PC-3 (cell line): ENCODE measurements around the gene ANKRD11. TPM values are rescaled to one million over a fixed set of nuclear protein-coding genes. Genes with fewer than 3 reads are reported as not detected.

ENCODE experiments used
- ATAC-seq: fragments of 200-7000 bp; cut with Tn5 transposase; 2 replicates; pipeline ENCODE4 v1.9.1; 2020; ENCODE audit warnings: mild to moderate bottlenecking, moderate library complexity
- BruUV-seq: library from RNA; stranded (reverse); fragments of 400-500 nt; replicated peaks from 2 replicates; lab custom pipeline; 2021; lab: Mats Ljungman, UMichigan
- CTCF ChIA-PET: fragments of 300-600 bp; sonication (Branson Sonifier 250); formaldehyde crosslinking; loops from one replicate; lab custom pipeline; 2022; ENCODE audit warnings: antibody characterized with exemption; lab: Charles Lee
- POLR2A ChIA-PET: fragments of 300-600 bp; sonication (Branson Sonifier 250); formaldehyde crosslinking; loops from one replicate; lab custom pipeline; 2022; ENCODE audit warnings: antibody characterized with exemption; ENCODE audit not compliant: unreplicated experiment; lab: Charles Lee
- DNase-seq: peaks from one replicate; pipeline ENCODE4 v3.0.0-alpha.2; 2015
- H2AFZ ChIP-seq: fragments of 300-600 bp; sonication (generic); 2 replicates; pipeline ENCODE4 v1.6.0; 2016; ENCODE audit warnings: antibody characterized with exemption, low read length
- H3F3A ChIP-seq: fragments of 300-600 bp; sonication (generic); one replicate; pipeline ENCODE4 v1.6.0; 2017; ENCODE audit warnings: antibody characterized with exemption, low read length, control low read depth, mild to moderate bottlenecking; ENCODE audit not compliant: unreplicated experiment
- H3K27ac ChIP-seq: fragments of 300-600 bp; sonication (generic); 2 replicates; pipeline ENCODE4 v1.5.1; 2016; ENCODE audit warnings: mild to moderate bottlenecking, low read length
- H3K27me3 ChIP-seq: fragments of 300-600 bp; sonication (generic); 2 replicates; pipeline ENCODE4 v1.6.1; 2016; ENCODE audit warnings: low read length, mixed read lengths
- H3K36me3 ChIP-seq: fragments of 300-600 bp; sonication (generic); 2 replicates; pipeline ENCODE4 v1.6.1; 2016; ENCODE audit warnings: low read depth, mixed run types, low read length, mixed read lengths
- H3K4me1 ChIP-seq: fragments of 300-600 bp; sonication (generic); 2 replicates; pipeline ENCODE4 v1.5.1; 2016; ENCODE audit warnings: low read length; ENCODE audit not compliant: insufficient read depth
- H3K4me2 ChIP-seq: fragments of 300-600 bp; sonication (generic); 2 replicates; pipeline ENCODE4 v1.6.0; 2016; ENCODE audit warnings: low read length
- H3K4me3 ChIP-seq: fragments of 300-600 bp; sonication (generic); 2 replicates; pipeline ENCODE4 v1.5.1; 2016; ENCODE audit warnings: mild to moderate bottlenecking, low read length, mixed read lengths
- H3K79me2 ChIP-seq: fragments of 300-600 bp; sonication (generic); 2 replicates; pipeline ENCODE4 v1.6.1; 2017; ENCODE audit warnings: low read length, mixed read lengths
- H3K9ac ChIP-seq: fragments of 300-600 bp; sonication (generic); 2 replicates; pipeline ENCODE4 v1.6.0; 2016; ENCODE audit warnings: mild to moderate bottlenecking, low read length
- H3K9me2 ChIP-seq: fragments of 300-600 bp; sonication (generic); replicated peaks from 2 replicates; pipeline ENCODE4 v1.6.1; 2016; ENCODE audit warnings: mixed run types, low read length, mixed read lengths
- H3K9me3 ChIP-seq: fragments of 300-600 bp; sonication (generic); 2 replicates; pipeline ENCODE4 v1.6.1; 2016; ENCODE audit warnings: low read length, mixed read lengths
- H4K20me1 ChIP-seq: fragments of 300-600 bp; sonication (generic); 2 replicates; pipeline ENCODE4 v1.6.1; 2016; ENCODE audit warnings: low read length, mixed read lengths
- CTCF ChIP-seq: fragments of 300-600 bp; sonication (generic); conservative IDR thresholded peaks from 2 replicates; pipeline ENCODE4 v1.5.1; 2017; ENCODE audit warnings: antibody characterized with exemption, low read depth, mild to moderate bottlenecking, low read length
- EZH2 ChIP-seq: fragments of 300-600 bp; sonication (generic); IDR thresholded peaks from one replicate; pipeline ENCODE4 v1.6.1; 2017; ENCODE audit warnings: antibody characterized with exemption, mild to moderate bottlenecking, low read length; ENCODE audit not compliant: unreplicated experiment
- EZH2phosphoT487 ChIP-seq: fragments of 300-600 bp; sonication (generic); IDR thresholded peaks from 2 replicates; pipeline ENCODE4 v1.6.1; 2018; ENCODE audit warnings: mild to moderate bottlenecking, antibody characterized with exemption, low read length, borderline replicate concordance
- intact Hi-C: fragments of 100-400 bp; cut with micrococcal nuclease; formaldehyde crosslinking; loops from 2 replicates; pipeline ENCODE4 v1.9.0; 2023
- total RNA-seq: library from RNA; depleted of rRNA; stranded (reverse); fragments of >200 nt; gene quantifications from 2 replicates; pipeline ENCODE4 v1.2.3, GENCODE V29; 2014

The ANKRD11 gene
- total RNA-seq, 1 experiment from 2014 or later: 65.0 TPM

DNA sequence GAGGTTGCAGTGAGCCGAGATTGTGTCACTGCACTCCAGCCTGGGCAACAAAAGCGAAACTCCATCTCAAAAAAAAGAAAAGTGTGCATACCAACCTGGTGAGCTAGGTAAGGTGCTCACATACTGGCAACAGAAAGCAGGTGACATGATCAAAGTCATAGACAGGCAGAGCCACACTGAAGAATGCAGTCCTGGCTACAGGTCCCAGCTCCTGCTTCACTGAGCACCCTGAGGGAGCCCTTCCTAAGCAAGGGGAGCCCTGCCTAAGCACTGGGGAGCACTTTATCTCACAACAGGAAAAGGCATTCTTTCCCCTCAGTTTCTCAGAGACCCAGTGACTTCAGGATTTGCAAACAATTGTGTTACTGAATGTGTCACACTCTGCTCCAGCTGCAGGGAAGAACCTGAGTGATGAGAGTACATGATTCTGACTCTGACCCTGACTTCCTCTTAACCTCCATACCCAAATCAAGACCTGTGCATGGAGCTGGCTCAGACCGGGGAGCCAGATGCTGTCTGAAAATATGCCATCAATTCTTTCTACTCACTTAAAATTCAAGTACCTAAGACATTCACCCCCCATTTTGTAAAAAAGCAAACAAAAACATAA is 40.5 kb downstream of the ANKRD11 start:
- POLR2A ChIA-PET: no interaction called here
- H3K9me3 ChIP-seq: no peaks in the 10 kb centered on the region
- CTCF ChIA-PET: no interaction called here
- H3K9me2 ChIP-seq: no peaks in the 10 kb centered on the region
- intact Hi-C loops: no loop called here
- no peaks in the 10 kb centered on the region for H3K27me3 ChIP-seq
- peaks cover 6% of the 10 kb centered on the region; the same call in 1 of the 2 replicates for H3K4me1 ChIP-seq
- no TSS peak for BruUV-seq
- H3K79me2 ChIP-seq: peaks cover 100% of the 10 kb centered on the region
- H3K4me3 ChIP-seq: no peak overlapping the region
- H4K20me1 ChIP-seq: peaks cover 74% of the 10 kb centered on the region
- H3K9ac ChIP-seq: no peak overlapping the region
- ATAC-seq: peak; percentile 24; the same call in 1 of the 2 replicates
- H2AFZ ChIP-seq: no peak overlapping the region
- no peak overlapping the region for H3K4me2 ChIP-seq
- no peaks in the 10 kb centered on the region for H3F3A ChIP-seq
- no peaks in the 10 kb centered on the region; the same call in 1 of the 2 replicates for H3K36me3 ChIP-seq
- no peak for TF ChIP-seq EZH2
- no peak for TF ChIP-seq CTCF
- no peak for TF ChIP-seq EZH2phosphoT487
- no peak overlapping the region for H3K27ac ChIP-seq
- DNase-seq: no peak

DNA sequence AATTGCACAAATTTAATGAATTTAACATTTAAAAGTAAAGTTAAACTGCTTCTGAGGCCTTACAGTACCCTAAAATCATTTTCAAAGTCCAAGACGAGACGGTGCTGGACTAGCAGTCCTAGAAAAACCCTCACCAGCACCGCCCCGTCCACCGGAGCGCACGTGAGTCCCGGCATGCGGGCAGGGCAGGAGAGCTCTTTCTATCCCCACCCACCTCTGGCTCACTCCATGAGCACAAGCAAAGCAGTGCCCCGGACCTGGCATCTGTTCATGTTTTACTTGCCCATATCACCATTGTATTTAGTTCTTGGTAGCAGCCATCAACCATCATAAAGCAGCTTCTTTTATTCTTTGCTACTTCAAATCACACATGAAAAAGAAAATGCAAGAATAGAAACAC is 41.7 kb downstream of the ANKRD11 start:
- no TSS peak for BruUV-seq
- H3F3A ChIP-seq: no peaks in the 10 kb centered on the region
- H3K27me3 ChIP-seq: no peaks in the 10 kb centered on the region
- no peak overlapping the region for H3K4me3 ChIP-seq
- no peak overlapping the region for H3K27ac ChIP-seq
- no peak overlapping the region for H3K4me2 ChIP-seq
- no peaks in the 10 kb centered on the region for H3K9me3 ChIP-seq
- H3K9ac ChIP-seq: no peak overlapping the region
- DNase-seq (no peak), ATAC-seq (no peak)
- POLR2A ChIA-PET: no interaction called here
- peaks cover 100% of the 10 kb centered on the region for H3K79me2 ChIP-seq
- CTCF ChIA-PET: no interaction called here
- H3K9me2 ChIP-seq: no peaks in the 10 kb centered on the region
- TF ChIP-seq EZH2 (no peak), CTCF (no peak), EZH2phosphoT487 (no peak)
- peaks cover 17% of the 10 kb centered on the region for H3K4me1 ChIP-seq
- intact Hi-C loops: no loop called here
- H3K36me3 ChIP-seq: no peaks in the 10 kb centered on the region; the same call in 1 of the 2 replicates
- H2AFZ ChIP-seq: no peak overlapping the region
- peaks cover 77% of the 10 kb centered on the region for H4K20me1 ChIP-seq

DNA sequence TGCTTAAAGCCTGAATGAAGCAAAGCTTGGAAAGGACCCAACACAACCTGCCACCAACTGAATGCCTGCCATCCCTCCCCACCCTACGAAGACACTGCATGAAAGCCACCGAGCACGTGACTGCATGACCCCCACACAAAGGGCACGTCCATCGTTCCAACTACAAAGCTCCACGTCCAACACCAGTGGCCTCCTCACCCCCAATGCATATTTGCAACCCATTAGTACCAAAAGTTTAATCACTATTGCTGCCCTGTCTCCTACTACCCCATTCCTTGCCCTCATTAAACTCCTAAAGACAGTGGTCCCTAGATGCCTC is 43.4 kb downstream of the ANKRD11 start:
- no peak for ATAC-seq

More for the DNA sequence above, 43.4 kb downstream of the ANKRD11 start:
- Histone ChIP-seq H3K9me3 (no peaks in the 10 kb centered on the region), H3K4me2 (no peak overlapping the region), H3K27me3 (no peaks in the 10 kb centered on the region), H3F3A (no peaks in the 10 kb centered on the region), H3K79me2 (peaks cover 100% of the 10 kb centered on the region), H3K9ac (no peak overlapping the region), H3K4me3 (no peak overlapping the region), H4K20me1 (peaks cover 81% of the 10 kb centered on the region), H3K36me3 (no peaks in the 10 kb centered on the region; the same call in 1 of the 2 replicates), H3K9me2 (no peaks in the 10 kb centered on the region), H3K27ac (no peak overlapping the region), H2AFZ (no peak overlapping the region), H3K4me1 (peaks cover 31% of the 10 kb centered on the region)
- ChIA-PET POLR2A (no interaction called here), CTCF (no interaction called here)
- DNase-seq: no peak
- no peak for TF ChIP-seq EZH2phosphoT487
- TF ChIP-seq CTCF: no peak
- no peak for TF ChIP-seq EZH2
- BruUV-seq: no TSS peak
- intact Hi-C loops: no loop called here
